IMR-90 (cell line): ENCODE data around the gene CHSY3. TPM values are rescaled to one million over a fixed set of nuclear protein-coding genes. Genes with fewer than 3 reads are reported as not detected.

Source experiments
- ATAC-seq: fragments of 200-7000 bp; cut with Tn5 transposase; 2 replicates; pipeline ENCODE4 v1.9.1; 2020; ENCODE audit warnings: low read depth, mild to moderate bottlenecking, moderate library complexity
- BruUV-seq: library from RNA; stranded (reverse); fragments of 400-500 nt; replicated peaks from 2 replicates; lab custom pipeline; 2021; lab: Mats Ljungman, UMichigan
- CTCF ChIA-PET: fragments of 300-600 bp; formaldehyde crosslinking; extraction: SDS; loops from one replicate; lab custom pipeline; 2021; ENCODE audit warnings: antibody characterized with exemption; lab: Yijun Ruan, JAX
- POLR2A ChIA-PET: fragments of 300-600 bp; sonication (Branson Sonifier 250); formaldehyde crosslinking; loops from one replicate; lab custom pipeline; 2022; ENCODE audit warnings: antibody characterized with exemption; ENCODE audit not compliant: unreplicated experiment; lab: Charles Lee
- DNase-seq: peaks from one replicate; pipeline ENCODE4 v3.0.0; 2013
- H2AFZ ChIP-seq: replicated peaks from 2 replicates; pipeline ENCODE3; 2013; ENCODE audit warnings: low read length, mild to moderate bottlenecking; ENCODE audit not compliant: poor library complexity
- H2AK5ac ChIP-seq: 2 replicates; pipeline ENCODE4 v1.6.1; 2013; ENCODE audit warnings: low read depth, low read length, inconsistent platforms
- H2AK9ac ChIP-seq: replicated peaks from 2 replicates; pipeline ENCODE3; 2013; ENCODE audit warnings: mild to moderate bottlenecking, low read depth, low read length, moderate library complexity; ENCODE audit not compliant: poor library complexity
- H2BK120ac ChIP-seq: 2 replicates; pipeline ENCODE4 v1.6.1; 2013; ENCODE audit warnings: low read depth, low read length, inconsistent platforms
- H2BK15ac ChIP-seq: 3 replicates; pipeline ENCODE4 v1.6.1; 2013; ENCODE audit warnings: low read depth, low read length, inconsistent platforms
- H2BK20ac ChIP-seq: 2 replicates; pipeline ENCODE4 v1.6.1; 2013; ENCODE audit warnings: low read depth, mild to moderate bottlenecking, inconsistent platforms, low read length, moderate library complexity
- H2BK5ac ChIP-seq: 2 replicates; pipeline ENCODE4 v1.6.1; 2013; ENCODE audit warnings: mild to moderate bottlenecking, low read depth, low read length, inconsistent platforms; ENCODE audit not compliant: poor library complexity, severe bottlenecking
- H3K14ac ChIP-seq: replicated peaks from 2 replicates; pipeline ENCODE4 v1.6.1; 2013; ENCODE audit warnings: low read depth, low read length, inconsistent platforms
- H3K18ac ChIP-seq: 2 replicates; pipeline ENCODE4 v1.6.1; 2013; ENCODE audit warnings: low read depth, low read length, control low read depth
- H3K23ac ChIP-seq: 2 replicates; pipeline ENCODE4 v1.6.1; 2013; ENCODE audit warnings: low read depth, low read length, inconsistent platforms
- H3K27ac ChIP-seq: 2 replicates; pipeline ENCODE4 v1.5.1; 2013; ENCODE audit warnings: mild to moderate bottlenecking, control low read depth, low read length; ENCODE audit not compliant: insufficient read depth
- H3K27me3 ChIP-seq: 2 replicates; pipeline ENCODE4 v1.6.1; 2013; ENCODE audit warnings: low read length; ENCODE audit not compliant: control insufficient read depth, insufficient read depth
- H3K36me3 ChIP-seq: 2 replicates; pipeline ENCODE4 v1.6.1; 2013; ENCODE audit warnings: low read length, mixed read lengths; ENCODE audit not compliant: control insufficient read depth, insufficient read depth
- H3K4ac ChIP-seq: 2 replicates; pipeline ENCODE4 v1.6.1; 2013; ENCODE audit warnings: low read depth, low read length, inconsistent platforms
- H3K4me1 ChIP-seq: 2 replicates; pipeline ENCODE4 v1.6.1; 2013; ENCODE audit warnings: low read length, mixed read lengths; ENCODE audit not compliant: control insufficient read depth, insufficient read depth
- H3K4me2 ChIP-seq: 2 replicates; pipeline ENCODE4 v1.6.1; 2013; ENCODE audit warnings: low read depth, mild to moderate bottlenecking, control low read depth, low read length, moderate library complexity
- H3K4me3 ChIP-seq: 2 replicates; pipeline ENCODE4 v1.5.1; 2013; ENCODE audit warnings: low read depth, mild to moderate bottlenecking, control low read depth, low read length, moderate library complexity; ENCODE audit not compliant: insufficient read depth
- H3K56ac ChIP-seq: 2 replicates; pipeline ENCODE4 v1.6.1; 2013; ENCODE audit warnings: low read length, inconsistent platforms; ENCODE audit not compliant: insufficient read depth; ENCODE audit errors: extremely low read depth
- H3K79me1 ChIP-seq, 2 experiments: 2 replicates each; pipeline ENCODE4 v1.6.1; 2013; ENCODE audit warnings: low read length in 2 of 2, inconsistent platforms in 1 of 2, low read depth in 1 of 2
- H3K9ac ChIP-seq: 2 replicates; pipeline ENCODE4 v1.6.1; 2013; ENCODE audit warnings: low read depth, low read length, control low read depth
- H3K9me1 ChIP-seq: 2 replicates; pipeline ENCODE4 v1.6.1; 2013; ENCODE audit warnings: low read length, inconsistent platforms; ENCODE audit not compliant: insufficient read depth
- H3K9me3 ChIP-seq: 2 replicates; pipeline ENCODE4 v1.6.1; 2013; ENCODE audit warnings: low read length; ENCODE audit not compliant: control insufficient read depth, insufficient read depth
- H4K20me1 ChIP-seq: 2 replicates; pipeline ENCODE4 v1.6.1; 2013; ENCODE audit warnings: low read length, inconsistent platforms; ENCODE audit not compliant: insufficient read depth
- H4K5ac ChIP-seq: 2 replicates; pipeline ENCODE4 v1.6.1; 2013; ENCODE audit warnings: mild to moderate bottlenecking, low read depth, low read length, control low read depth
- H4K8ac ChIP-seq, 2 experiments: 2 replicates each; pipeline ENCODE4 v1.6.1; 2013; ENCODE audit warnings: low read depth in 2 of 2, low read length in 2 of 2, control low read depth in 1 of 2, inconsistent platforms in 1 of 2
- H4K91ac ChIP-seq: 2 replicates; pipeline ENCODE4 v1.6.1; 2013; ENCODE audit warnings: low read depth, low read length, inconsistent platforms; ENCODE audit not compliant: insufficient read depth
- BHLHE40 ChIP-seq: fragments of 150-350 bp; IDR thresholded peaks from 2 replicates; pipeline ENCODE4 v1.6.1; 2016; ENCODE audit warnings: mild to moderate bottlenecking, low read depth, low read length
- CEBPB ChIP-seq: IDR thresholded peaks from 2 replicates; pipeline ENCODE4 v1.6.1; 2012; ENCODE audit warnings: low read depth, low read length, improper control_type of control experiment
- CHD1 ChIP-seq: IDR thresholded peaks from 2 replicates; pipeline ENCODE4 v1.6.1; 2012; ENCODE audit warnings: low read depth, low read length, improper control_type of control experiment
- FOS ChIP-seq: fragments of 150-350 bp; IDR thresholded peaks from 2 replicates; pipeline ENCODE4 v1.6.1; 2016; ENCODE audit warnings: low read depth, low read length
- MAFK ChIP-seq: IDR thresholded peaks from 2 replicates; pipeline ENCODE4 v1.6.1; 2012; ENCODE audit warnings: low read depth, low read length, improper control_type of control experiment
- MAZ ChIP-seq: IDR thresholded peaks from 2 replicates; pipeline ENCODE4 v1.6.1; 2012; ENCODE audit warnings: low read depth, mild to moderate bottlenecking, low read length, improper control_type of control experiment, moderate library complexity, borderline replicate concordance
- MXI1 ChIP-seq: IDR thresholded peaks from 2 replicates; pipeline ENCODE4 v1.6.1; 2012; ENCODE audit warnings: low read depth, mild to moderate bottlenecking, low read length, moderate library complexity, borderline replicate concordance
- NFE2L2 ChIP-seq: fragments of 150-350 bp; IDR thresholded peaks from 2 replicates; pipeline ENCODE4 v1.6.1; 2016; ENCODE audit warnings: low read depth, mild to moderate bottlenecking, low read length
- POLR2A ChIP-seq: IDR thresholded peaks from 2 replicates; pipeline ENCODE4 v1.6.1; 2012; ENCODE audit warnings: mild to moderate bottlenecking, low read depth, low read length
- RAD21 ChIP-seq: IDR thresholded peaks from 2 replicates; pipeline ENCODE4 v1.6.1; 2012; ENCODE audit warnings: low read length, improper control_type of control experiment
- RCOR1 ChIP-seq: IDR thresholded peaks from 2 replicates; pipeline ENCODE4 v1.6.1; 2012; ENCODE audit warnings: mild to moderate bottlenecking, low read length, improper control_type of control experiment; ENCODE audit not compliant: insufficient replicate concordance
- RFX5 ChIP-seq: IDR thresholded peaks from 2 replicates; pipeline ENCODE4 v1.8.0; 2012; ENCODE audit warnings: low read depth, mild to moderate bottlenecking, low read length, moderate library complexity
- SMC3 ChIP-seq: fragments of 150-350 bp; IDR thresholded peaks from 2 replicates; pipeline ENCODE4 v1.6.1; 2016; ENCODE audit warnings: low read depth, mild to moderate bottlenecking, antibody characterized with exemption, low read length, moderate library complexity
- USF2 ChIP-seq: fragments of 150-350 bp; IDR thresholded peaks from 2 replicates; pipeline ENCODE4 v1.6.1; 2017; ENCODE audit warnings: mild to moderate bottlenecking, antibody characterized with exemption, low read length, low read depth
- WGBS, 2 experiments: methylation state at CpG; one replicate each; pipeline versions ENCODE4 v1.1.5 to v1.1.7; 2013; ENCODE audit warnings: missing lambda C conversion rate in 2 of 2; ENCODE audit not compliant: insufficient read length in 1 of 2; ENCODE audit errors: extremely low coverage in 2 of 2; 5-methylcytosine and 5-hydroxymethylcytosine counted together
- dilution Hi-C: fragments of 300-500 bp; cut with HindIII; formaldehyde crosslinking; loops from one replicate; pipeline ENCODE4 v1.14.3; 2018; ENCODE audit warnings: low sequenced_read_pairs; ENCODE audit not compliant: unreplicated experiment
- in situ Hi-C: fragments of 300-500 bp; cut with MboI; formaldehyde crosslinking; loops from 3 replicates; pipeline ENCODE4 v1.14.3; 2019; ENCODE audit warnings: low sequenced_read_pairs, inconsistent platforms, mixed read lengths
- intact Hi-C: fragments of 100-400 bp; cut with micrococcal nuclease; formaldehyde crosslinking; loops from 2 replicates; pipeline ENCODE4 v1.10.0; 2022
- polyA plus RNA-seq, 3 experiments: library from polyadenylated mRNA; depleted of rRNA; stranded (reverse); fragments of >200 nt; gene quantifications; 2 replicates each; pipeline ENCODE4 v1.2.3, GENCODE V29; 2012; ENCODE audit warnings: low replicate concordance in 1 of 3
- total RNA-seq: library from RNA; depleted of rRNA; stranded (reverse); fragments of >200 nt; gene quantifications from 2 replicates; pipeline ENCODE4 v1.2.3, GENCODE V29; 2012
- TF ChIP-seq, protein P1 (sequence below): fragments of 150-350 bp; IDR thresholded peaks from 2 replicates; pipeline ENCODE4 v1.6.1; 2016; ENCODE audit warnings: low read depth, mild to moderate bottlenecking, low read length, moderate library complexity, borderline replicate concordance
- TF ChIP-seq, protein P2 (sequence below): conservative IDR thresholded peaks from 2 replicates; pipeline ENCODE4 v1.5.1; 2012; ENCODE audit warnings: mild to moderate bottlenecking, low read depth, low read length, improper control_type of control experiment

The CHSY3 gene
- total and polyA plus RNA-seq, 2 of the 4 experiments (the other 2 are of a cell fraction), result 0.62 to 1.3 TPM

DNA sequence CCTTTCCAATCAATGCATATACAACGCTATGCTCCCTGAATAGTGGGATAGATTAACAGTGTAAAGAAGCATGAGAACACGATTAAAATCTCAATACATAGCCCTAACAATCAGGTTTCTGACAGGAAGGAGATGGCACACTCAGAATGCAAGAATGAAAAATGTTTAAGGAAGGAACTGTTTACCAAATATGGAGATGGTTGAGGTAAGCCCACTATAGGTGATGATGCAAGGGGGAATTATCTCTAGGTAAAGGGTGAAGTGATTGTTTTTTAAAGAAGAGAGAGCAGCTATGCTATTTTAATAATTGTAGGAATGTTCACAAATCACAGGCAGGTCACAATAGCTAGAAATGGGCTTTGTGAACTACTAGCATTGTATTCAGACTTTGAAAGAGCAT, 302.4 kb downstream of the CHSY3 start:
- H3K23ac ChIP-seq, result no peak overlapping the region
- no peak overlapping the region for H3K4me2 ChIP-seq
- H3K36me3 ChIP-seq, result no peaks in the 10 kb centered on the region
- H3K79me1 ChIP-seq, result no peaks in the 10 kb centered on the region
- intact Hi-C loops (no loop called here), in situ Hi-C loops (no loop called here), dilution Hi-C loops (no loop called here)
- no peak overlapping the region for H2BK15ac ChIP-seq
- no peaks in the 10 kb centered on the region for H3K9me1 ChIP-seq
- H3K4me1 ChIP-seq, result no peaks in the 10 kb centered on the region
- H2AK5ac ChIP-seq, result no peak overlapping the region
- H3K9me3 ChIP-seq, result peaks cover 5% of the 10 kb centered on the region; the same call in 1 of the 2 replicates
- no CpG with 5 or more reads among the region's 2 CpGs for WGBS, 2 experiments
- ChIA-PET POLR2A (no interaction called here), CTCF (no interaction called here)
- no peak overlapping the region for H4K5ac ChIP-seq
- no peaks in the 10 kb centered on the region for H4K20me1 ChIP-seq
- DNase-seq (no peak), ATAC-seq (no peak)
- no peak overlapping the region for H2BK120ac ChIP-seq
- no peak for TF ChIP-seq NFE2L2
- no peak for TF ChIP-seq BHLHE40
- no peak for TF ChIP-seq RAD21
- TF ChIP-seq MAFK, result no peak
- TF ChIP-seq, protein P1, sequence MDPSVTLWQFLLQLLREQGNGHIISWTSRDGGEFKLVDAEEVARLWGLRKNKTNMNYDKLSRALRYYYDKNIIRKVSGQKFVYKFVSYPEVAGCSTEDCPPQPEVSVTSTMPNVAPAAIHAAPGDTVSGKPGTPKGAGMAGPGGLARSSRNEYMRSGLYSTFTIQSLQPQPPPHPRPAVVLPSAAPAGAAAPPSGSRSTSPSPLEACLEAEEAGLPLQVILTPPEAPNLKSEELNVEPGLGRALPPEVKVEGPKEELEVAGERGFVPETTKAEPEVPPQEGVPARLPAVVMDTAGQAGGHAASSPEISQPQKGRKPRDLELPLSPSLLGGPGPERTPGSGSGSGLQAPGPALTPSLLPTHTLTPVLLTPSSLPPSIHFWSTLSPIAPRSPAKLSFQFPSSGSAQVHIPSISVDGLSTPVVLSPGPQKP, result no peak
- no peak for TF ChIP-seq RFX5
- TF ChIP-seq, protein P2, sequence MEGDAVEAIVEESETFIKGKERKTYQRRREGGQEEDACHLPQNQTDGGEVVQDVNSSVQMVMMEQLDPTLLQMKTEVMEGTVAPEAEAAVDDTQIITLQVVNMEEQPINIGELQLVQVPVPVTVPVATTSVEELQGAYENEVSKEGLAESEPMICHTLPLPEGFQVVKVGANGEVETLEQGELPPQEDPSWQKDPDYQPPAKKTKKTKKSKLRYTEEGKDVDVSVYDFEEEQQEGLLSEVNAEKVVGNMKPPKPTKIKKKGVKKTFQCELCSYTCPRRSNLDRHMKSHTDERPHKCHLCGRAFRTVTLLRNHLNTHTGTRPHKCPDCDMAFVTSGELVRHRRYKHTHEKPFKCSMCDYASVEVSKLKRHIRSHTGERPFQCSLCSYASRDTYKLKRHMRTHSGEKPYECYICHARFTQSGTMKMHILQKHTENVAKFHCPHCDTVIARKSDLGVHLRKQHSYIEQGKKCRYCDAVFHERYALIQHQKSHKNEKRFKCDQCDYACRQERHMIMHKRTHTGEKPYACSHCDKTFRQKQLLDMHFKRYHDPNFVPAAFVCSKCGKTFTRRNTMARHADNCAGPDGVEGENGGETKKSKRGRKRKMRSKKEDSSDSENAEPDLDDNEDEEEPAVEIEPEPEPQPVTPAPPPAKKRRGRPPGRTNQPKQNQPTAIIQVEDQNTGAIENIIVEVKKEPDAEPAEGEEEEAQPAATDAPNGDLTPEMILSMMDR, result no peak
- TF ChIP-seq MXI1, result no peak
- TF ChIP-seq CEBPB, result no peak
- no peak for TF ChIP-seq USF2
- no peak for TF ChIP-seq POLR2A
- no peak for TF ChIP-seq MAZ
- no peak for TF ChIP-seq FOS
- TF ChIP-seq SMC3, result no peak
- no peak for TF ChIP-seq RCOR1
- TF ChIP-seq CHD1, result no peak
- no peak overlapping the region for H3K4ac ChIP-seq
- no peak overlapping the region for H3K18ac ChIP-seq
- no peak overlapping the region for H3K56ac ChIP-seq
- H3K9ac ChIP-seq, result no peak overlapping the region
- no peaks in the 10 kb centered on the region for H3K27me3 ChIP-seq
- no TSS peak for BruUV-seq
- H2AK9ac ChIP-seq, result no peak overlapping the region
- H2AFZ ChIP-seq, result no peak overlapping the region
- no peak overlapping the region for H3K27ac ChIP-seq
- no peak overlapping the region for H4K91ac ChIP-seq
- H4K8ac ChIP-seq, result no peak overlapping the region
- H2BK5ac ChIP-seq, result no peak overlapping the region
- H2BK20ac ChIP-seq, result no peak overlapping the region
- no peak overlapping the region for H3K4me3 ChIP-seq
- no peak overlapping the region for H3K14ac ChIP-seq
